Upper lobe of left lung (tissue), 4 donors: ENCODE data around the gene NRIP3.

Experiments
- EP300 ChIP-seq, 4 donors: sonication (generic); formaldehyde crosslinking; IDR thresholded peaks; one replicate each; pipeline ENCODE4 v1.5.1; 2017; ENCODE audit warnings: antibody characterized with exemption in 4 of 4, control low read depth in 2 of 4
- POLR2A ChIP-seq, 4 donors: fragments of 450-650 bp; IDR thresholded peaks; one replicate each; pipeline ENCODE4 v1.5.1; 2016 to 2017; ENCODE audit warnings: antibody characterized with exemption in 4 of 4, mild to moderate bottlenecking in 2 of 4
- POLR2AphosphoS5 ChIP-seq, 2 donors: sonication (generic); formaldehyde crosslinking; IDR thresholded peaks; one replicate each; pipeline ENCODE4 v1.5.1; 2017; ENCODE audit warnings: antibody characterized with exemption in 2 of 2
- TF ChIP-seq, protein P1 (sequence below), 6 experiments: fragments of 450-650 bp in 4 of 6; fragments of 200-600 bp in 2 of 6; sonication (generic) in 2 of 6; IDR thresholded peaks; one replicate each; pipeline ENCODE4 v1.5.1; 2016 to 2019; ENCODE audit warnings: antibody characterized with exemption in 6 of 6

DNA sequence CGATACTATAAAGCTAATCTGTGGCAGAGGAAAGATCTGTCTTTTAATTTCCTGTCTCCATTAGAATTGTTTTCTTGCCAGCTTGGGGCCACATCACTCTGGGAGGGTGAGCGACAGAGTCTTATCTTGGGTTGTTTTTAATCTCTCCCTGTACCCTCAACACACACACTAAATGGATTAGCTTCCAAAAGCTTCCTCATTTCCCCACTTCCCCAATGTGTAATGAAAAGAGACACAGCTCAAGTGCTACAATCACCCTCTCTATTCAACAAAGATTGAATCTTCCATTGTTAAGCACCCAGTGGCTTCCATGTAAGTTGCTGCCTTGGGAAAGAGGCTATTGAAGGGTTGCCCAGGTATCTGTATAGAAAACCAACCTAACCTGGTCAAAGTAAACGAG is 54.9 kb downstream of the NRIP3 start:
- TF ChIP-seq, protein P1, sequence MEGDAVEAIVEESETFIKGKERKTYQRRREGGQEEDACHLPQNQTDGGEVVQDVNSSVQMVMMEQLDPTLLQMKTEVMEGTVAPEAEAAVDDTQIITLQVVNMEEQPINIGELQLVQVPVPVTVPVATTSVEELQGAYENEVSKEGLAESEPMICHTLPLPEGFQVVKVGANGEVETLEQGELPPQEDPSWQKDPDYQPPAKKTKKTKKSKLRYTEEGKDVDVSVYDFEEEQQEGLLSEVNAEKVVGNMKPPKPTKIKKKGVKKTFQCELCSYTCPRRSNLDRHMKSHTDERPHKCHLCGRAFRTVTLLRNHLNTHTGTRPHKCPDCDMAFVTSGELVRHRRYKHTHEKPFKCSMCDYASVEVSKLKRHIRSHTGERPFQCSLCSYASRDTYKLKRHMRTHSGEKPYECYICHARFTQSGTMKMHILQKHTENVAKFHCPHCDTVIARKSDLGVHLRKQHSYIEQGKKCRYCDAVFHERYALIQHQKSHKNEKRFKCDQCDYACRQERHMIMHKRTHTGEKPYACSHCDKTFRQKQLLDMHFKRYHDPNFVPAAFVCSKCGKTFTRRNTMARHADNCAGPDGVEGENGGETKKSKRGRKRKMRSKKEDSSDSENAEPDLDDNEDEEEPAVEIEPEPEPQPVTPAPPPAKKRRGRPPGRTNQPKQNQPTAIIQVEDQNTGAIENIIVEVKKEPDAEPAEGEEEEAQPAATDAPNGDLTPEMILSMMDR (IDR thresholded peaks at IDR 0.05) = no peak
- TF ChIP-seq POLR2A (IDR thresholded peaks at IDR 0.05) (no peak), POLR2AphosphoS5 (IDR thresholded peaks at IDR 0.05) (no peak), EP300 (IDR thresholded peaks at IDR 0.05) (no peak)
